UCSD-AML1 (cell line): ENCODE measurements around the gene VPS39.

Source experiments
- DNase-seq: peaks from one replicate; lab custom pipeline; 2025; ENCODE audit not compliant: unreplicated experiment; lab: John Stamatoyannopoulos, UW

VPS39 gene

DNA sequence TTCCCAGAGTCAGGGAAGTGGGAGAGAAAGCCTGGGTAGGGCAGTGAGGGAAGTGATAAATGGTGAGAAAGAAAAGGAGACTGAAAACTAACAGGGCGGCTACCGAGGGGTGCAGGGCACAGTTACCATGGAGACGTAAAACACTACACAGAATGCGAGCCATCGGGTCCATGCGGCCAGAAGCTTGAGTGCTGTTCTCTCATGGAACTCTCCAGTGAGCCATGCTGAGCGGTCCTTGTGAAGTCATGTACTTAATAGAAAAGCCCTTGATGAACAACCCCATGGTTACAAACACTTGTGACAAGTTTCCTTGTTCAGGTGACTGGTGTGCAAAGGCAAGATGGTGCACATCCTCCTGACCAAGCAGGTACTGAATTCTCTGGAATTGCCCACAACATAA, 48.0 kb downstream of the VPS39 start:
- DNase-seq, result no peak

DNA sequence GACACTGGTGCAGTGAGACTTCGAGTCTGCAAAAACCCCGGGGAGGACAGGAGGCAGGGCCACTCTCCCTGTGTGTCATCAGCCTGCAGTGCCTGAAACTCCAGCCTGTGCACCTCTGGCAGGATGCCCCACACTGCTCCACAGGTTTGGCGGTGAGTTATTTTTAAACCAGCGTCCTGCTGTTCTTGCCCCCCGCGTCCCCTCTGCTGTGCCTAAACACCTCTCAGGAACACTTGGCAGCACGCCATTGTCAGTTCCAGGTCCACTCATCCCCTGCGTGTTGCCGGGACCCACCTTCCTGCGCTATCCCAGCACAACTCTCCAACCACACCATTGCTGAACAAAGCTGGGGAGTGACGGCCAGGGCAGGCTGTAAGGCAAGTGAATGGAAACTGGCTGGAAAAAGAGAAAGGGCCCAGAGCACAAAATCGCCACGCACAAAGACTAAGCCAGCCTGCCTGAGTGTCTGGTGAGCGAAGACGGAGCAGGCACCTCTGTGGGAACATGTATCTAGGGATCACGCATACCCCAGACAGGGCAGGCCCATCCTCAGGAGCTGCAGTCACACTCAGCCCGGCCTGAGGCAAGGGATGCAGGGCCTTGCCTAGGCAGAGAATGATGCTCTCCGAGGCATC, 48.6 kb downstream of the VPS39 start:
- DNase-seq, result no peak

DNA sequence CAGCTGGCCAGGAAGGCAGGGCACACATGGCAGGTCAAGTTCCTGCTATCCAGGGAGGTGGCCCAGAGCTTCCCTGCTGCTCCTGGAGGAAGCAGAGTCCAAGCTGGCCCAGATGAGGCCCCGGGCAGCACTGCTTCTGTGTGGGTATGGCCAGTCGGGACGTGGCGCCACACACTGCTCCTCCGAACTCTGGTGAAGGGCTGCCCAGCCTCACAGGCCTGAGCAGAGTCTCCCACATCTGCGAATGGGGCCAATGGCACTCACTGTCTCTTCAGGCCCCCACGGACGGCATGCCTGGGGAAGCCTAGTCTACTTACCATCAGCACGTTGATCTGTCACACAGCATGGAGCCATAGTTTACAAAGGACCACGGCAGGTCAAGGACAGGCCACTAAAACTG, 49.2 kb downstream of the VPS39 start:
- DNase-seq, result no peak

DNA sequence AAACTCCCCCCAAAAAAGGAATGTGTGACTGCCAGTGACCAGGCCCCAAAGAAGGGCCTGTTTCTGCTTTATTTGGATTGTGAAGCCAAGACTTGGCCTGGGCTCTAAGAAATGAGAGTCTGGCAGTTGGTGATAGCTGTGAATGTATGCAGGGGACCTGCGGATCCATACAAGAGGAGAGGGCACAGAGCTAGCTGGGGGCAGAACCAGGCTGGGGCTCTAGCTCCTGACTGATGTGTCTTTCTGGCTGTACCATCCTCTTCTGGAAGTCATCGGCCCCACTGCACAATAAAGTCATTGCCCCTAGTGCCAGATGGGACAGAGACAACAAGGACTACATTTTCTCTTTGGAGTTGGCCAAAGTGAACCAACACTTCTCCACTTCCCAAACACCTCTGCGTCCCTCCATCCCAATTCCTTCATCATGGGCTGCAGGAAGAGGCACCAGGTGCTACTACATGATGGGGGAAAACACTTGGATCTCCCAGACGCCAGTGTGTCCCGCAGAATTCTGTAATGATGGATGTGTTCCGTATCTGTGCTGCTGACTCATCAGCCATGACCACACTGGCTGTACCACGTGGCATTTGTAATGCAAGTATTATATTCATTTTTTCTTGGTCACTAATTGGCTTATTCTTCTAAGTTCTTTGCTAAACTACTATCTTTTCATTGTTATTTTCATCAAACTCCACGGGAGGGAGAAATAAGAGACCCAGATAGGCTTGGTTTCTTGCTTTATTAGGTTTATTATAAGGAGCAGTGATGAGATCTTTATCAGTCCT, 49.9 kb downstream of the VPS39 start:
- no peak for DNase-seq

DNA sequence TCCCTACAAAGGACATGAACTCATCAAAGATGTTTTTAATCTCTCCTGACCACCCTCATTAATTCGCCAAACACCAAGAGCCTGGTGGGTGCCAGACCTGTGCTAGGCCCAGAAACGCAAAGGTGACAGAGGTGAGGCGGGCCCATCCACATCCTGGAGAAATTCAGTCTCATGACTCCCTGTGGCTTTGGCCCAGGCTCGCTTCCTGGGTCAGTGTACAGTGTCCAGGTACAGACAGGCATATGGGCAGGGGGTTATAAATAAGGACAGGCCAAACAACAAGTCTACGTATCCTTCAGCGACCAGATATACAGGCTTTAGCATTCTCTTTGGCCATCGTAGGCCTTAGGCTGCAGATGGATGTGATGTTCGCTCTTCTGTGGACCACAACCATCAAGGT, 50.7 kb downstream of the VPS39 start:
- DNase-seq, result no peak

DNA sequence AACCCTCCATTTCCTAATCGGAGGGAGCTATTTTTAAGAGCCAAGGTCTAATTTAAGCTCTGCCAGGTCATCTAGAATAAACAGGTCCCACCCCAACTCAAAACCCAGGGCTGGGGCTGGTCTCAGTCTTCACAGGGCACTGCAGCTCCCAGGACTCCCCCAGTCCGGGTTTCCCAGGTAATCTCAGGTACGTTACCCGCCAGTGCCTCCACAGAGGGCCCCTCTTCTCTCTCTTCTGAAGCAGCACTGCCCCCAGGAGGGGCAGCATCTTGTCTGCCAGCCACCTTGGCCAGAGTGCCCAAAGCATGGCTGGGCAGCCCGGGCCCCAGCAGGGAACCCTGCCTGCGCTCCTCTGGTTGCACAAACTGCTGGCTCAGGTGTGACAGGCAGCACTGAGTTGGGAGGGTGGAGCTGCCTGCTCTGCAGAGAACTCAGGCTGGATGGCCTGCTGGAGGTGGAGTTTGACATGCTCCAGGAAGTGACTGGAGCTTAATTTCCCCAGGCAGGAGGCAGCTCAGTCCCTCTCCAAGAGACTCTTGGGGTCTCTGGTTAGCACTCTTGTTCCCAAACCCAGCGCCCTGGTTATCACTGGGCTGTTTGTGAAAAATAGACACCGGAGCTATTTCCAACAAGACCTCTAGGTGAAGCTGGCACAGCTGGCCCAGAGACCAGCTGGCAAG, 51.7 kb downstream of the VPS39 start, which contains the start of gene PLA2G4F:
Gene PLA2G4F (minus strand): TSS at position 394 of the 680 bp plus-strand sequence. CDS start 87 bp downstream, at position 307.
- DNase-seq, result no peak

DNA sequence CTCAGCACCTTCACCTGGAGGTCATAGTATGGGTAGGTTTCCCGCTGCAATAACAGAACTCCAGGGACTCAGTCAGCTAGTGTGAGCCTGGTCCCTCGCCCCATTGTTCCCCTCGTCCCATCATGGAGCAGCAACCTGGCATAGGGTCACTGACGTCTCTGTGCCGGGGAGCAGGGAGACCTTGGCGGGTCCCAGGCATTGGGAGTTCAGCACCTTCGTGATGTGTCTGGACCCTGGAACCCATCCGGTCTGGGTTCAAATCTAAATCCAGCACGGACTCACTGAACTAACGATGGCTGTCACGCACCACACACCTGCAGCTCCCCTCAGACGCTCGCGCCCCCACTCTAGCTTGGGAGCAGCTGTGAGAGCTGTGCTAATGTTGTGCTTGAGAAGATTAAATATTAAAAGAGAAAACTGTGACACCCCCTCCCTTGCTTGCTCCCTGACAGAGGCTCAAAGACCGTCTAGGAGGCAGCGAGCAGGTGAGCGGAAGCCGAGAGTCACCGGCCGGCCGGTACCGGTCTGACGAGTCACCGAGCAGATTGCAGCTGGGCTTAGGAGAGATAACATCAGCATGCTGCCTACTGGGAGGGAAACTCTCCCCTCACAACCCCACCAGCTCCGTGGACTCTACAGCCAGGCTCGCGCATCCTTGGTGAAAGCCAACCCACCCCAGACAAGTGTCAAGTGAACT, 52.4 kb downstream of the VPS39 start:
- no peak for DNase-seq

DNA sequence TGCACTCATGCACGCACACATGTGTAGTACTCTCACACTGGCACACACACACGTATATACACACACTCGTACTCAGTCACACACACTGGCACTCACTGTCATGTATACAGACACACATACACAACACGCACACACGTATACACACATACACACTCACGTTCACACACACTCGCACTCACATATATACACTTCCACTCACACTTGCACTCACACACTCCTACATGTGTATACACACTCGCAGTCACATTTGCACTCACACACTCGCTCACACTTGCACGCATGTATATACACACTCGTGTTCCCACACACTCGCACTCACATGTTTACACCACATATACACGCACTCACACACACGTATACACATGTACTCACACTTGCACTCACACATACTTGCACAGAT, 53.1 kb downstream of the VPS39 start:
- DNase-seq, result no peak

DNA sequence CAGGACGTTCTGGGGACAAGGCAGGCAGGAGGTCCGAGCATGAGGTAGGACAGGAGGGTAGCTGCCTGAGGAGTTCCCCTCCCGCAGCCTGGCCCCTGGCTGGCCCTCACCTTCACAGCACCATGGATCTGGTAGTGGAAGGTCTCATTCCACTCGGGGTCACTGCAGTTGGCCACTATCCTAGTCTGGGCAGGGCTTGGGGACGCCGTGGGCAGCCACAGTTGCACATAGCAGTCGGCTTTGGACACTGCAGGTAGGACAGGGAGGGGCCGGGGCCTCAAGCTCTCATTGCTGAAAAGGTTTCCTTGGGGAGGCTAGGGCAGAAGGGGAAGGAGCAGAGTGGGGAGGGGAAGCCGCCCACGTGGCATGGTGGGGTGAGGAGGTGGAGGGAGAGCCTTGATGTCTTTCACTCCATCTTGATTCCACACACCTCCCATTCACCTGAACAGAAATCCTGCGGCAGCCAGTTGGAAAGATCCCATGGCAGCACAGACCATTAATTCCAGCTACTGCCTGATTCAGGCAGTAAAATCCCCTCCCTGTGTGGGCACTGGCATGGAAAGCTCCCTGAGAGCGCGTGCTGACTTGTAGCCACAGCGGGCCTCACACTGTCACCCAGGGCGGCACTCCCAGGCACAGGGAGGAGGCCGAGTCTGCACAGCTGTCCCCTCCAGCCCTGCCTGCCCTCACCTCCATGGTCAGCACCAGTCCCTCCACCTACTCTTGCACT, 53.7 kb downstream of the VPS39 start:
- no peak for DNase-seq

DNA sequence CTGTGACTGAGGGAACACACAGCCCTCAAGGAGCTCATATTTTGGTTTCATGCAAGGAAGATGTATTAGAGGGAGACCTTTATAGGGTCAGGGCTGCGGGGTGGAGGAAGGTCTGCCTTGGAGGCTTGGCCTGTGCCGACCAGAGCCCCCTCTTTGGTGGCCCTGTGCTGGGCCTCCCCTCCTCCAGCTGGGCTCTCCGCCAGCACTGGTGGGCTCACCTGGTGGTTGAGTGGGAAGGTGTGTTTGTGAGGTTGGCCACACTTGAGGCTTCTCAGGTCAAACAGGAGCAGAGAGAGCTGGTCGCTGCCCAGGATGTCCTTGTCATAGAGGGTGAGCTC, 54.3 kb downstream of the VPS39 start:
- DNase-seq, result no peak

DNA sequence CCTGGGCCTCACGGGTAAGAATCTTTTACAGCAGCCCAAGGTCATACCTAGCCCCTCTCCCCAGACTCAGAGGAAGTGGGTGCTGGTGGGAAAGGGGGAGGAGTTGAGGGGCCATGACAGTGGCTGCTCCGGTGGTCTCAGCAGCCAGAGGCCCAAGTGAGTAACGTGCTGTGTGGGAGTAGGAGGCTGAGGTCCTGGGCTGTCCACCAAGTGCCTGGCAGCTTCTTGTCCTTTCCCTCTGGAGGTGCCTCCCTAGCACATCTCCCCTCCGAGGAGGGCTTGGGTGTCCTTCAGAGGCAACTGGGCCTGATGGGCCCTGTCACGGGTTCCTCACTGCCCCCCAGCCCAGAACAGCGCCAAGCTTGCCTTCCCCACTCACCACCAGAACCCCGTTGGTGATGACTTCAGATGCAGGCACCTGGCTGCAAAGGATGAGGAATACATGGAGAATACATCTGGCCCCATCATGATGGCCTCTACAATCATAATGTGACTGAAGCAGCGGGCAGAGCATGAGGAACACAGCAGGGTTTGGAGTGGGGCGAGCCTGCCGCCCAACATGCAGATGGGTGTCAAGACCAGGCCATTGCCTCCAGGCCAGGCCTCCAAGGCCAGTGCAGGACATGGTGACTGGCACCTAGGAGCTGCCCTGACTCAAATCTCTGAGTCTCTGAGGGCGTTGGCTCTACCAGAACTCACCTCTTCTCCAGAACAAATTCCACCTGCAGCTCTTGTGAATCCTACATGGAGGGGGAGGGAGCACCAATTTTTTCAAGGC, 55.0 kb downstream of the VPS39 start:
- no peak for DNase-seq

DNA sequence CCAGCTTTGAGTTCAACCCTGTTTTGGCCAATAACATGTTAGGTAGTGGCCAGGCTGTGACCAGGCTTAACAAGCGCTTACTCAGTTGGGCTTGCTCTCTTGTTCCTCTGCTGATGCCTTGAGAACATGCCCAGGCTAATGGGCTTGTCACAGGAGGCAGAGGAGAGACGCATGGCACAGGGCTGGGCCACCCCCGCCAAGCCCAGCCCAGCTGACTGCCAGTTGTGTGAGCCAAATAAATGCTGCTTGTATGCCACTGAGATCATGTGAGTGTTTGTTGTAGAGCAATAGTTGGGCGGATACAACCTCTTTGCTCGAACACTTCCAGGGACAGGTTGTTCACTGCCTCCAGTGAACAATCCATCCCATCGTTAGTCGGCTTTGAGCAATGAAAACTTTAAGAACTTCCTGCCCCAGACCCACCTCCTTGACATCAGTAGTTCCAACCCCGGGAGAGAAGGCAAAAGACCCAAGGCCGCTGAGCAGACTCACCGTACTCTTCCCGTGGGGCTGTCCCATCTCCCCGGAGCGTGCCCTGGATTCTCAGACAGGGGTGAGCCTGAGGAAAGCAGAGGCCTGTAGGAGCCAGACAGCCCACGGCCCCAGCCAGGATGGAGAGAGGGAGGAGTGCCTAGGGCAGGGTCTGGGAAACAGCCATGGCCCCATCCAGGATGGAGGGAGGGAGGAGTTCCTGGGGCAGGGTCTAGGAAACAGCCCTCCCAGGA, 55.7 kb downstream of the VPS39 start:
- DNase-seq, result no peak

DNA sequence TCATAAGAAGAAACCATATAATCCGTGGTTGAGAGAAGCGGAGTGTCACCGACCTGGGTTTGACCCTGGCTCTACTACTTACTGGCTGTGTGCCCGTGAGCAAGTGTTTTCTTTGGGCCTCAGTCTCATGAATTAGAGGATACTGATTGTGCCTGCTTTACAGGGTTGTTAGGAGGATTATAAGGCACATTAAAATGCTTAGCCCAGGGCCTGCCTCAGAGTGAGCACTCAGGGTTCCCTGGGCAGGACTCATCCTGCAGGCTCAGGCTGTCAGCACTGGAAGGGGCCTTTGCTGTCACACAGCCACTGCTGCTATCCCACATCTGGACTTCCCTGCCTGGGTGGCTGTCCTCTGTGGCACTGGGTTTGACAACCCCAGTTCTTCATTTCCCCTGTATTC, 56.4 kb downstream of the VPS39 start:
- no peak for DNase-seq

DNA sequence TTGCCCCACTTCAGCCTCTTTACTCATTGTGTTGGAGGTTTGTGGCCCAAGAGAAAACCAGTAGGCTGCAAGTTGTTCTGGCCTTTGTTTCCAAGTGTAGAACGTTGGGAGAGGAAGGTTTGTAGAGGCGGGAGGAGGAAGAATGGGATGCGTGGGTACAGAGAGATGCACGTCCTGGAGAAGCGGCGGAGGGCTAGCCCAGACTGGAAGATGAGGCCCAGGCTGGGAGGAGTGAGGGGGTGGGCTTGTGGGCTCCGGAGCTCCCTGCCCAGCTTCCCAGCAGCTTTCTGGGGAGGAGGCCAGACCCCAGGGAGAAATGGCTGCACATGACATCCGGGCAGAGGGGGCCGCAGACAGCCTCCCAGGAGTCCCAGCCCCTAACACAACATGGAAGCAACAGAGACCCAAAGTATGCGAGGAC, 57.0 kb downstream of the VPS39 start:
- no peak for DNase-seq

DNA sequence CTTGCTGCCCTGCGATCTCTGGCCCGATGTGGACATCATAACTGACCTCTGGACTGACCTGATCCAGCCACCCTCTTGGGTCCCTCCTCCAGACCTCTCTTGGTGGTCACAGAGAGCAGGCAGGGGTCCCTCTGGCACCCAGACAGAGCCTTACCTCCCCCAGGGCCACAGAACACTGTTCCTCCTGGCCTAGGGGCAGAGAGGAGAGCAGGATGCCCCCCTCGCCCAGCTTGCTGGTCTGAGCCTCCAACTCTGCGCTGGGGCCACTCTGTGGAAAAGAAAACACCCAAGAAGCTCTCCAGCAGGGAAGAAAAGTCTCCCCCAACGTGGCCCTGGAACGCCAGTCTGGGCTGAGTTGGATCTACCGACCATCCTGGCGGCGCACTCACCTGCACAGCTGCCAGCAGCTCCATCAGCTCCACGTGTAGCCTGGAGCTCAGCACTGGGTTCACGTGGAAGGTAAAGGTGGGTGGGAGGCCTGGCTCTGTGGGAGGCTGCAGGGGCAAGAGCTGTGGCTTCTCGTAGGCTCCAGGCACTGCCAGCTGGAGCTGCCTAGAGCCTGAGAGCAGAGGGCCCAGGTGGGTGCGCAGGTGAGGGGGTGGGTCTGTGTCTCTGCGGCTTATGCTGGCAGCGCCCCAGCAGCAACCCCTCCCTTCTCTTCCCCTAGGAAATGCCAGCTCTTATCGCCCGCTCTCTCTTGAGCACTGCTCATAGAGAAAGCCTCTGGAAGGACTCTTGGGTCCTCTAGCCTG, 57.7 kb downstream of the VPS39 start:
- no peak for DNase-seq

DNA sequence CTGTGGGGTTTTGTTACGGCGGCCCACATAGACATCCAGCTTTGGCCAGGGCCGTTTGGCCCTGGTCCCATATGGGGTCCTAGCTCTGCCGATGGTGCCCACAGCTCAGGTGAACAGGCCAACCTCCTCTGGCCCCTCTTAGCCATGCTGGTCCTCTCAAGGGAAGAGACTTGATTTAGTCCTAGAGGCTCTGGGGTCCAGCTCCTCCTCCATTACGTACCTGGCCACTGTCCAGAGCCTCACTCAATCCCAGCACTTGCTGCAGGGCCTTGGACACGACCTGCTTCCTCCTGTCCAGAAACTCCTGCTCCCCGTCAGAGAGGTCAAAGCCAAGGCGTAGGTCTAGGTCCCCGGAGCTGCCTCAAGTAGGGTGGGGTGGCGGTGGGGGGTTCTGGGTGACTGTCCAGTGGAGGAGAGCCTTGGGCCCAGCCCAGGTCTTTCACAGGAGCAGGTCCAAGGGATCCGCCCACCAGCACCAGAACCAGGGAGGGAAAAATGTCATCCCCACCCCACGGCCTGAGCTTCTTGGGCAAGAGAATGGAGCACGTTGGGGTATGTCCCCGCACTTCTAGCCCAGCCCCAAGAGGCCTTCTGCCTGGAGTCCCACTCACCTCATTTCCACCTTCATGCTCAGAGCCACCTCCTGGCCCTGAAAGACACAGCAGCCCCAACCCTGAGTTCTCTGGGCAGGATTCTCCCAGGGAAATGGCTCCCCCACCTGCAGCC, 58.4 kb downstream of the VPS39 start:
- DNase-seq, result no peak

DNA sequence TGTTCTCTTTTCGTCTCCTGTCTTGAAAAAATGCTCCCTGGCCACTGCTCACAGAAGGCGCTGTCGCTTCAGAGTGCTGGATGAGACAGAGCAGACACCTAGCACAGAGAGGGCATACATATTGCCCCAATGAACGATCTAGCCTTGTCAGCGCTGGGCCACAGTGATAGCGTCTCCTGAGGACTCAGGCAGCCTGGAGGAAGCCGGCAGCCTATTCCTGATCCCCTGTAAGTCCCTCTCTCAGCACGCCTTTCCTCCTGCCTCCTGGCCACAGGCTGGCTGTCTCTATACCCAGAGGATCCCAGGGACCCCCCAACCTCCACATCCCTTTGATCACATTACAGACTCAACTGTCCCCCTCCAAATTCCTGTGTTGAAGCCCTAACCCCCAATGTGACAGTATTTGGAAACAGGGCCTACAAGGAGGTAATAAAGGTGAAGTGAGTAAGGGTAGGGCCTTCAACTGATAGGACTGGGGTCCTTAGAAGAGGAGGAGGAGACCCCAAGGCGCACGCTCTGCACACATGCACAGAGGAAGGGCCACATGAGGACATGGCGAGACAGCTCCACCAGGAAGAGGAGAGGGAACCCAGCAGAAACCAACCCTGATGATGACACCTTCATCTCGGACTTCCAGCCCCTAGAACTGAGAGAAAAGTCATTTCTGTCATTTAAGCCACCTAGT, 59.2 kb downstream of the VPS39 start:
- DNase-seq, result no peak

DNA sequence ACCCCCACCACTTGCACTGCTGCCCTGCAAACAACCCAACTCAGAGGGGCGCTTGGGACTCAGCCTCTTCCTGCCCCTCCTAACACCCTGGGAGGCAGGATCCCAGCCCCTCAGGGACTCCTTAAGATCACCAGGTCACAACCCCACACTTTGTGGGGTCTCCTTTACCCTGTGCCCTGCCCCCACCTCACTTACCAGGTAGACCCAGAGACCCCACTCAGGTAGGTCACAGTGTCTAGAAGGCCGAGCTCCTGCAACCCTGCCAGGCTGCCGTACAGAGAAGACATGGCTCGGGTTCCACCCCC, 60.7 kb downstream of the VPS39 start:
- no peak for DNase-seq
